Activated CD4-positive, CD25-positive, alpha-beta regulatory T cell (primary cell): ENCODE data around the gene AQP12B.

Experiments
- DNase-seq, 4 experiments: peaks; one replicate each; lab custom pipeline; 2025; lab: John Stamatoyannopoulos, UW

The AQP12B gene

DNA sequence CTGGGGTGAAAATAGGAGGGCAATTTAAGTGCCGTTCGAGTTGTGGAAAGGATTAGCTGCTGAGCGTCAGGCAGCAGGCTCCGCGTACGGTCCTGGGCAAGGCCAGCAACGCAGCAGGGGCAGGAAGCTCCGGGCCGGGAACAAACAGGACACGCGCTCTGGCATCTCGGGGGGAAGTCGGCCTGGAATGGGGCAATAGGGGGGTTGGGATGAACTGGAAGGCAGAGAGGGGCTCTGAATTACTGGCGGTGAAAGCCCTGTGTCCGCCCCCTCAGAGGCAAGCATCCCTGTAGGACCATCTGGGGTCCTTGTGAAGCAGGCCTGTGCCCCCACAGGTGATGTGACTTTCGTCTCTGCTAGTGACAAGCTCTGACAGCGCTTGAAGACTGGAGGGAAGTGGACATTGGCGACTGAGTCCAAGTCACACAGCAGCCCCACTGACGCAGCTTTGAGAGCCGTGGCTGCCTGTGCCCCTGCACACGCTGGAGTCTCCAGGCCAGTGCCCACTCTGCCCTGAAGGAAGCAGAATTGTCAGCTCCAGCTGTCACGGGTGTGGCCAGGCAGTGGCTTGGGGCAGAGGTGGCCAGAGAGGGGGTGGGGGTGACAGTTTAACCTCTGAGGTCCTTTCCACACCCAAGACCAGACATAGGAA lies 35.1 kb downstream of the AQP12B start:
- DNase-seq: no peak

DNA sequence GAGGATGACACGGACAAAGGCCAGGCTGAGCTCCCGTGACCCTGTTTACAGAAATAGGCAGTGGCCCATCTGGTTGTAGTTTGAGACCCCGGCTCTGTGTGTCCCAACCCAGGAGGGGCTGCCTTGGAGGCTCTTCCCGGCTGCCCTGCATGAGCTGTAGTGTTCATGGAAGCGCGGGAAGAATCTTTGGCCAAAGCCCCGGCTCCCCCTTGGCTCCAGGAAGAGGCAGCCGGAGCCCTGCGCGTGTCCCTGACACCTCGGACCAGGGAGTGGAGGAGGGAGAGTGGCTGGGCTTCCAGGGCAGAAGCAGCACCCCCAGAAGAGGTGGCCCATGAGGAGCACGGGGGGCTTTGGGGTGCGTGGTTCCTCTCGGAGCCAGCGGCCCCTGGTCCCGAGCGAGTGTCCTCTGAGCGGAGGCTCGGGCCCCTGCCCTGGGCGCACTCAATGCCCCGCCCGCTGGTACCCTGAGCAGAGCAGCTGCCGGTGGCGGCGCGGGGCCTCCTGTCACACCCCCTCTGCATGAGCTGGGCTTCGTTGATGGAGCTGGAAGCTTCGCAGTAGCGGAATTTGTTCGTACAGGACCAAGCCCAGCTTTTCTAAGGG lies 35.7 kb downstream of the AQP12B start:
- no peak for DNase-seq

DNA sequence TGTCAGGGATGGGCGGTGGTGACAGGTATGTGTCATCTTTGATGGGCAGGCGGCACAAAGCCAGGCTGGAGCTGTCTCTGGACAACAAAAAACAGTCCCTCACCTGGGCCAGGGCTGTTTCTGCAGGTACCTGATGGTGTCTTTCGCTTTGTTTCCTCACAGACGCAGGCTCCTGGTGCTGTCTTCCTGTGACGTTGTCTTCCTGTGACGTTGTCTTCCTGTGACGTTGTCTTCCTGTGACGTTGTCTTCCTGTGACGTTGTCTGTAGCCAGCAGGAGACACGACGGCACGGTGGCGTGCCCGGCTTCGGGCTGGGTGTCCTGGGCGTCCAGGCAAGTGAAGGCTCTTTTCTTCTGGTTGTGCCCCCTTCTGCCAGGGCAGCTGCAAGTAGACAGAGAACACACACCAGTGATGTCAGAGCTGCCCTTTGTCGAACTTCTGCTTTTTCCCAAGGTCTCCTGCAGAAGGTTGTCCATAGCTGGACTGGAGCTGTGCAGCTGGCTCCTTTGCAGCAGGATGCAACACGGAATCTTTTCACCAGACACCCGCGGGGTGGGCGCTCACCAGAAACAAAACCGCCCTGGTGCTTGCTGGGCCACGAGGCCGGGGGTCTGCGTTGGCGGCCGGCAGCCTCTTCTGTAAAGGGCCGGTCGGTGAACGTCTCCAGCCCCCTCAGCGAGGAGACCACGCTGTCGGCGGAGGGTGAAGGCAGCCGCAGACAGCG lies 36.3 kb downstream of the AQP12B start:
- no peak for DNase-seq

DNA sequence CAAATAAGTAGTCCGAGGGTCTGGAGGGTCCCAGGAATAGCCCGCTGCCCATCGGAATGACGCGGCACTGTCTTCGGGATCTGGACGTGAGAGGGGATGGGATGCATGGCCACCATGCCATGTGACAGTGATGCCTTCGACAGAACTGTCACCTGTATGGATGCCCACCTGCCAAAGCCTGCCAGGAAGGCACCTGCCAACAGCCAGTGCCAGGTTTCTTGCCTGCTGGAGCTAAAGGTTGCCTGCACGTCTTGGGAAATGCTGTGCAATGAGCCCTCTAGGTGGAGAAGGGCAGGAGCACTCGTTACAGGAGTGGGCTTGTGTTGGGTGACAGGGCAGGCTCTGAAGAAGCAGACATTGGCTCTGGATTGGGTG lies 36.9 kb downstream of the AQP12B start:
- no peak for DNase-seq

DNA sequence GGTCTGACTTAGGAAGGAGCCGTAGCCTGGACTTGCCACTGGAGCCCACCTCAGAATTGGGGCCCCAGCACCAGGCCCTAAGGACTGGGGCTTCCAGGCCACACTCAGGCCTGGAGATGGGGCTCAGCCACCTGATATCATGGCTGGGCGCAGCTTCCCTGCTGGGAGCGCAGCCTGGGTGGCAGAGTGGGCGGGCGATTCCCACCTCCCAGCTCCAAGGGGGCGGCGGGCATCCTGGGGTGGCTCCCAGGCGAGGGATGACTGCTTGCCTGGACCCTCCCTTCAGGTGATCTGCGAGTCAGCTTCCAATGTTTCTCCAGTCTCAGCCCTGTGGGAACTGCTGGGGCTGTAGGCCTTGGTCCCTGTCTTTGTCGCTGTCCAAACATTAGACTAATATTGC lies 37.3 kb downstream of the AQP12B start:
- no peak for DNase-seq

DNA sequence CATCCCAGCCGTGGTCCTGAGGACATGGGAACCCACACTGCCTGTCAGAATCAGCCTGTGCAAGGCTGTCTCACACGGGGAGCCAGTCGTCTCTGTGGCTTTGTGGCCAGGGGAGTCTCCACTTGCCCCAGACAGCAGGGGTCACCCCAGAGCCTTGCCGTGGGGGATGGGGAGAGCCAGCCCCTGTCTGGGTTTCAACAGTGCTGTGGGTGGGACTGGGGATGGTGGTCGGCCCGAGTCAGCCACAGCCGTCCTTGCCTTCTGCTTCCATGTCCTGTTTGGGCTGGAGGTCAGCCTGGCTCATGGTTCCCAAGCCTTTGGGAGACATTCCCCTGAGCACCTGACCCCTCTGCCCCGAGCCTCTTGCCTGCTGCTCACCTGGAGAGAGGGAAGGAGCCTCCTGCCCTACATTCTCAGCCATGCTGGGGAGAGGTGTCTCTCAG lies 37.8 kb downstream of the AQP12B start:
- no peak for DNase-seq

DNA sequence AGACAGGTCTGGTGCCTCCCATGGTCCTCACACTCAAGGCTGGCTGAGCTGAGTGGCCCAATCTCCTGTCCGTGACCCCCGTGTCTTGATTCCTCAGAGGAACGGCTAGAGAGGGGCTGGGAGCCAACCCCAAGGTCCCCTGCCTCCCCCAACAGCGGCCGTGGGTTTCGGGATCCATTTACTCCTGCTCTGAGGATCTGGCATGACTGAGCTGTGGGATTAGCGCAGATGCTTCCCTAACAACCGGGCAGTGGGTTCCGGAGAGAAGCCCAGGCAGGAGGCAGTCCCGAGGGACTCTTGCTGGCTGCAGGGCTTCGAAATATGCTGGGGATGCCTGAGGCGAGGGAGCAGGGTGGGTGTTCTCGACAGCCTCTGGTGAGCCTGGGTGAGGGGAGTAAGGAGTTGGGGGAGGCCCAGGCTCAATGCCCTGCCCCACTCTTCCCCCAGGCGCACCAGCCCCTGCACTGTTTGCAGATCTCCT lies 38.5 kb downstream of the AQP12B start:
- no peak for DNase-seq

DNA sequence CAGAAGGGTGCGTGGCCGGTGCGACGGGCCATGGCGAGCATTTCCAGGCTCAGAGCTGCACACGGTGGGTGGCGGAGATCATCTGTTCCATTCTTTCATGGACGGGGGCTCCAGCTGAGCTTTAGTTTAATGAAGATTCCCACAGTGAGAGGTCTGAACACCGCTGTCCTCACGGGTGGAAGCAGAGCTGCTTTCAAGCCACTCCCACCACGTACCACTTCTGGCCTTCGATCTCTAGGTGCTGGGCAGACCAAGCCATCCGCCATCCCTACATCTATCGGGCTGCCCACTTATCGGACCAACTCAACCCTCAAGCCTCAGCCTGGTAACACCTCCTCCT lies 38.9 kb downstream of the AQP12B start:
- no peak for DNase-seq

DNA sequence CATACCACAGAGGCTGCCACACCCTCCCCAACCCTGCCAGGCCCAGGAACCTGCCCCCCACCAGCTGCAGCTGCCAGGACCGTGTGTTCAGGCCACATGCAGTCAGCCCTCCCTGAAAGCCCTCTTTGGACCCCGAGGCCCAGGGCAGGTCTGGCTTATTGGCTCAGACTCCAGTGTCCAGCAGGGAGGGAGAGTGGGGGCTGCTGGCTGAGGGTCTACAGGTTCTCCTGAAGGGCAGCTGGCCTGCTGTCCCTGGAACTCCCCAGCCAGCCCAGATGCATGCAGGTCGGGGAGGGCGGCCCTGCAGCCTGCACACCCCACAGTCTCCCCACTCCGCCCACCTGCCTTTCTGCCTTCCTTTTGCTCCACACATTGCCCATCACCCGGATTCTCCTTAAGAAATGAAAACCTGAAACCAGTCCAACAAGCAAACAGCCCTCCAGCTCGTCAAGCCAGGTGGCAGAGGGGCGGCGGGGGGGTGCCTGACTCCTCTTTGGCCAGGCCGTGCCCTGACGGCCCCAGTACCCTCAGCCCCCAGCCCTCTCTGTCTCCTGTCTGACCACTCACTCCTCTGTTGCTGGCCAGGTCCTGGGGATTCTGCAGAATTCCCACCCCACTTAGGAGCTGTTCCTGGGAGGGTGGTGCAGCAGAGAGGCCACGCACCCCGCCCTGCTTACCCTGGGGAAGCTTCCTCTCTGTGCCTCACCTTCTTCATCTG lies 39.4 kb downstream of the AQP12B start:
- DNase-seq: no peak

DNA sequence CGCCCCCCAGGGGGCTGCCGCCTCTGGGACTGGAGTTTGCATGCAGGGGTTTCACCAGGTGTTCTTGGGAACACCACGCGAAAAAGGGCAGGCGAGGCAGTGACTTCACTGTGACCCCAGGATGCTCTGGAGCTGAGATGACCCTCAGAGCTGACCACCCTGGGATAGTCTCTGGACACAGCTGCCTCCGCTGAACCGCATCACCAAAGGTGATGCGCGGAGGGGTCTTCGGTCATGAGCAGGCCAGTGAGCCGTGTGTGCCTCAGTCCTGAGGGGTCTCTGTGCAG lies 39.9 kb downstream of the AQP12B start:
- no peak for DNase-seq

DNA sequence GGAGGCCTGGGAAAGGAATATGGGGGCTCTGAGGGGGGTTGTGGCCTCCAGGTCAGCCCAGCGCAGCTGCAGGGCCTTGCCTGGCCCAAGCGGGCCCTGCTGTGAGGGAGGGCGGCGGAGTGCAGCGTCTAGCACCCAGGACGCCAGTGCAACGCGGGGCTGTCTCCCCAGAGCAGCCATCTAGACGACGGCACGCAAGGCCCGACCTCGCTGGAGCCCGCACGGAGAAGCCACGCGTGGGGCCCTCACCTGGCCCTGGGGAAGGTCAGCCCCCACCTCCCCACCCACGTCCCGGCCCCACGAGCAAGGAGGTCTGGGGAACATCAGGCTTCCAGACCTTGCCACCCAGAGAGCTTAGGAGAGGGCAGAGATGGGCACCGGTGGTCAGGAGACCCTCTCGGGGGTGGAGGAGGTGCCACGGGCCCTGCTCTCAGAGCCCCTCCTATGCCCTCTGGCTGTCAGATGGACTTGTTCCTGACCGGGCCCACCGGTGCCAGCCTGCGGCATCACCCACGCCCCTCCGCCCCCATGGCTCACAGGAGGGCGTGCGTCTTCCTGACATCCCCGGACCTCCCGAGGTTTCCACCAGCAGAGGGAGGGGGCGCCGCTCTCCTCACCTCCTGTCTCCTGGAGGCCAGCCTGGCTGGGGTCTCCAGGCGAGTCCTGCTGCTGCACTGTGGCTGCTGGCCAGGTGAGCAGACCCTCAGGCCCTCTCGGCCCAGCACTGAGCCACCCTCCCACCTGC lies 40.5 kb downstream of the AQP12B start:
- no peak for DNase-seq

DNA sequence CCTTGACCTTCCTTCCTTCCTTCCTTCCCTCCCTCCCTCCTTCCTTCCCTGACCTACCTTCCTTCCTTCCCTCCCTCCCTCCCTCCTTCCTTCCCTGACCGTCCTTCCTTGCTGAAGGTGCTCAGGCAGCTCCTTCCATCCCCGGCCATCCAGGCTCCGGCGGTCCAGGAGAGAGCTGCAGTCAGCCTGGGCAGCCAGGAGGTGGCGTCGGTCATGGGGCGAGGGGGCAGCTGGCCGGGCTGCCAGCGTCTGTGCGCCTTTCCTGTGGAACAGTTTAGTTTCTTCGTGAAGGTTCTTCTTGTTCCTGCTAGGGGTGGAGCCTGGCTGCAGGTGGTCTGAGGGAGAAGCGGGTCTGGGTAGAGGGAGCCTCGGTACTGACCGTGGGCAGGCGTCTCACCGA lies 41.7 kb downstream of the AQP12B start:
- no peak for DNase-seq

DNA sequence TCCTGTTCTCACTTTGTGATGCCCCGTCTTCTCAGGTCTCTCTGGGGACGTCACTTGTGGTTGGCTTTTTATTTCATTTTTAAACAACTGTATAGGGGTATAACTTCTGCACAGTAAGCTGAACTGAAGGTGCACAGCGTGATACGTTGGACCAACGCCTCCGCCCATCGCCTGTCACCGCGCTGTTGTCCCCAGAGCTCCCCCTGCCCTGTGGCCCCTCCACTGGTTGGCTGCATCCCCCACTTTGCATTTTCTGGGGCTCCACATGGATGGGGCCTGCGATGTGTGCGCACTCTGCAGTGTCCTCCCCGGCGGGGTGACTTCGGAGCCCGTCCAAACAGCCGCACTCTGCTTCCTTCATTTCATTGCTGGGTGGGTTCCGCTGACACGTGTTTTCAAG lies 43.1 kb downstream of the AQP12B start:
- DNase-seq: no peak

DNA sequence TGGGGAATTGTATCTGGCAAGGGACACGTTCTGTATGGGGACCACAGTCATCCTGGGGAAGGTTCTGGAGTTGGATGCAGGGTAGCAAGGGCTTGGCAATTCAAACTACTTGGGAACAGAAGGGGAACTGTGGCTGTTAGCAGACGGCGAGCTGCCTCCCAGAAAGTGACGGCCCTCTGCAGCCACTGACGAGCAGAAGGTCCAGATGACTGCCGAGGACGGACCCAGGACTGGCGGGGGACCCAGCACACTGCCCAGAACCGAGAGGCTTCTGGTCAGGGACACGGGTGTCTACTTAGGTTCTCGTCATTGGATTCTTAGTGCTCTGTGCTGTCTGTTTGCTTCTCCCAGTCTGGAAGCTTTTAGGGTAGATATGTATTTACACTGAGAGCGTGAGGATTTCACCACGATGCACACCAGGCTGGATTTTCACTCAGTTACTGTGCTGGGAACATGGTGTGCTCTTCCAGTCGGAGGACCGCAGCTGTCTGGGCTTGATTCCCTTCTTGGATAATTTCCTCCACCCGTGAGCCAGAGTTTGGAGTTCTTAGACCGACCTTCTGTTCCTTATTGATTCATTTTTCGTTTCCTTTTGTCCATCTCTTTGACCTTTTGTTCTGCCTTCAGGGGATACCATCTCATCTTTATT lies 44.0 kb downstream of the AQP12B start:
- DNase-seq: no peak

DNA sequence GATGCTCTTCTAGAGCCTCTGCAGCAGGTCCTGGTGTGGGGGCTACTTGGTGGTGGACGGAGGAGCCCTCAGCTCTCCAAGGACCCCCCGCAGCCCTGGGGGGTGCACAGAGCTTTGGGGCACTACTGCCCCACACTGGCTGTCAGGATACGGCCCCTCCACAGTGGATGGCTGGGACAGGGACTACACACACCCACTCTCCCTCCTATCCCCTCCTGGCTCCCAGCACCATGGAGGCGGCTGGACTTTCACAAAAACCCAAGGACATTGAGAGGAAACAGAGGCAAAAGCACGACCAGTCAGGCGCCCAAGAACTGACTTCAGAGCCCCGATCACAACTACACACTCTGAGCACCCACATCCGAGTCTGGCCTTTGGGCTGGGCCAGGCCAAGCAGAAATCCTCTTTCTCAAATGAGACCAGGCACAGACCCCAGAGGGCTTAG lies 44.8 kb downstream of the AQP12B start:
- no peak for DNase-seq

DNA sequence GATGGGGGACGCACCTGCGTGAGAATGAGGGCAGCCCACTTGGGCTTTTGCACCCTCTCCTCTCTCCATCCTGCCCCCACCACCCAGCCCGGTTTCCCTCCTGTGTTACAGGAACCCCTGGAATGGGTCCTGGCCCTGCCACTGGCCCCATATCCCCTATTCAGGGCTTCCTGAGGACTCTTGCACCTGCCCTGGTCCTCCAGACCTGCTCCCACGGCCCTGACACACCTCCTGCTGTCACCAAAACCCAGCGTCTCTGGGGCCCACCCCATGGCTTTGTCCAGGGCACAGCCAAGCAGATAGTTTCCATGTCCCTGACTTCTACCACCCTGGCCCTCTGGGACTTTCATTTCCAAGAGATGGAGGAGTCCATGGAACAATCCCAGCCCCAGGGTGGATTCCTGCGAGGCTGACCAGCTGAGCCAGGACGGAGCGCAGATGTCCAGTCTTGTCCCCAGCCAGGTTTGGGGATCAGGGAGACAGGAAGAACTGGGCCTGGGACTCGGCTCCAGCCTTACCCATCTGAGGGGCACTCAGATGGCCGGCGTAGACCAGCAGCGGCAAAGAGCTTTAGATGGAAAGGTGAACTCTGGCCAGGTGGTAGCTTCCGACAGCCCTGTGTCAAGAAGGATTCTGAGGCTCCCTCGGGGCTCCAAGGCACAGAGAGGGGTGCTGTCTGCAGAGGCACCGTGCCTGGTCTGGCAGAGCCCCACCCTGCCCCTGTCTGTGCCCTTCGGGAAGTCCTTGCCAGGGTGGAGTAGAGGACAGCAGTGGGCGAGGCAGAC lies 45.4 kb downstream of the AQP12B start:
- DNase-seq: no peak

DNA sequence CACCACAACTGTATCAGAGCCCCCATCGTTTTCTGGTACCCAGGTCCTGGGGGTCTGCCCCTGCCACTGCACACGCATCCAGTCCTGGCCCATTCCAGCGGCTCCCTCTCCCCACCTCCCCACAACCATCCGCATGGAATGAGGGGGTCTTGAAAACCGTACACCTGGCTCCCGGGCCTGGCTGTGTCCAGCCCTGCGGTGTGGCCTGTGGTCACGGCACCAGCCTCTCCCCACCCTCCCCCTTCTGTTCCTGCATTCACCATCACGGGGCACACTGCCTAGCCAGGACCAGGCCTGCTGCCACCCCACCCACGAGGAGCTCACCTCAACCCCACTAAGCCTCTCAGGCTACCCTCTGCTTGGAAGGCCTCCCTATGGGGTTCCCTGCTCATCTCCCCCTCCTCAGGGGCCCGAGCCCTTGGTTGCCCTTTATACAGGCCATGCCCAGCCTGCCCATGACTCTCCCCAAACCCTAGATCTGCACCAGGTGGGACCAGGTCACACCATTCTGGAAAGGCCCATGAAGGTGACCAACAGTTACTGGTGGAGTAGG lies 46.0 kb downstream of the AQP12B start:
- DNase-seq: no peak

DNA sequence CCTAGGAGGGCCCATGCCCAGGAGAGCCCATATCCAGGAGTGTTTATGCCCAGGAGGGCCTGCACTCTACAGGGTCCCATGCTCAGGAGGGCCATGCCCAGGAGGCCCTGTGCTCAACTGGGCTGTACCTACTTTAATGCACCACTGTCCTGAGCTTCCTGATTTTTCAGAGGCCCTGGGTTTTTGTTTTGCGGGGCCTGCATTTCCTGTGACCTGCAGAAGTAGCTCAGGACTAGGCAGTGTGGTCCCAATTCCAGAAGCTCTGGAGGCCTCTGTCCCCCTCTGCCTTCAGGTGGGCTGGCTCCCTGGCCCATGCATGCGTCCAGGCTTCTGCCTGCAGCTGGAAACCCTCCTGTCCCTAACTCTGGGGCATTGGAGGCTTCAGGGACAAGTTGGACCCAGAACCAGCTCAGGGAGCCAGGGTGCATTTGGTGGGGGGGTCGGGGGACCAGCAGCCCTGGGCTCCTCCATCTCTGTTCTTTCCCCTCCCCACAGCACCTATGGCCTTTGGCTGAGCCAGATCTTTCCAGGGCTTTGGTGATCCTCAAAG lies 46.6 kb downstream of the AQP12B start:
- DNase-seq: no peak

DNA sequence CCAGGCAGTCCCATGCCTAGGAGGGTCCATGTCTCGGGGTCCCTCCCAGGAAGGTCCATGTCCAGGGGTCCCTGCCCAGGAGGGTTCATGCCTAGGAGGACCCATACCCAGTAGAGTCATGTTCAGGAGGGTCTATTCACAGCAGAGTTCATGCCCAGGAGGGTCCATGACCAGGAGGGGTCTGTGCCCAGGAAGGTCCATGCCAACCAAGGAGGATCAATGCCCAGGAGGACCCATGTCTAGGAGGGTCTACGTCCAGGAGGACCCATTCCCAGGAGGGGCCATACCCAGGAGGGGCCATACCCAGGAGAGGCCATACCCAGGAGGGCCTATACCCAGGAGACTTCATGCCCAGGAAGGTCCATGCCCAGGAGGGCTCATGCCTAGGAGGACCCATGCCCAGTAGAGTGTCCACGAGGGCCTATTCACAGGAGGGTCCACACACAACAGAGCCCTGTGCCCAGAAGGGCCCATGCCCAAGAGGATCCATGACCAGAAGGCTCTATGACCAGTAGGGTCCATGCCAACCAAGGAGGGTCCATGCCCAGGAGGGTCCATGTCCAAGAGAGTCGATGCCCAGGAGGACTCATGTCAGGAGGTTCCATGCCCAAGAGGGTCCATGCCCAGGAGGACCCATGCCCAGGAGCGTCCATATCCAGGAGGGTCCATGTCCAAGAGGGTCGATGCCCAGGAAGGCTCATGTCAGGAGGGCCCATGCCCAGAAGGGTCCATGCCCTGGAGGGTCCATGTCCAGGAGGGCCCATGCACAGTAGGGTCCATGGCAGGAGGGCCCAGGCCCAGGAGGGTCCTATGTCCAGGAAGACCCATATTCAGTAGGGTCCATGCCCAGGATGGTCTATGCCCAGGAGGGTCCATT lies 47.3 kb downstream of the AQP12B start:
- DNase-seq: no peak
